ENCODE data around the gene MPV17L2. TPM values are rescaled to one million over a fixed set of nuclear protein-coding genes. Genes with fewer than 3 reads are reported as not detected.

Gene MPV17L2
- total RNA-seq, 1 donor from 2014 or later = 10.6 TPM

DNA sequence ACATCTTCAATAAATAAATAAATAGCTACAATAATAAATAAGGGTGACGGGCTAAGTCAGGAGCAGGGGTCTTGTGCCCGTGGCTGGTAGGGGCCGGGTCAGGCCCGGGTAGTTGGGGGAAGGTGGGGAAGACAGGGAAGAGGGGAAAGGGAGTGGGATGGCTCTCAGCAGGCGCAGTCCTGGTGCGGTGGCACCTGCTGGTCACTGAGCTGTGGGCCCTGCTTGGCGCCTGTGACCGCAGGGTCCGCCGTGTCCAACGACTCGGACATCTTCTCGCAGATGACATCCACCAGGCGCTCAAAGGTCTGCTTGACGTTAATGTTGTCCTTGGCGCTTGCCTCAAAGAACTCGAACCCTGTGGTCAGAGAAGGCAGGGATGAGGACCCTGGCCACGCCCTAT lies 4.3 kb downstream of the MPV17L2 start:
- Mint-ChIP-seq H3K9me3 (ENCODE audit: low read depth) (no peaks in the 10 kb centered on the region), H3K27me3 (no peaks in the 10 kb centered on the region), H3K27ac (no peak overlapping the region), H3K4me3 (ENCODE audit: low read depth) (no peak overlapping the region), H3K36me3 (ENCODE audit: insufficient read depth) (peaks cover 1% of the 10 kb centered on the region), H3K4me1 (ENCODE audit: low read depth) (peaks cover 6% of the 10 kb centered on the region)
- TF ChIP-seq, protein P1, sequence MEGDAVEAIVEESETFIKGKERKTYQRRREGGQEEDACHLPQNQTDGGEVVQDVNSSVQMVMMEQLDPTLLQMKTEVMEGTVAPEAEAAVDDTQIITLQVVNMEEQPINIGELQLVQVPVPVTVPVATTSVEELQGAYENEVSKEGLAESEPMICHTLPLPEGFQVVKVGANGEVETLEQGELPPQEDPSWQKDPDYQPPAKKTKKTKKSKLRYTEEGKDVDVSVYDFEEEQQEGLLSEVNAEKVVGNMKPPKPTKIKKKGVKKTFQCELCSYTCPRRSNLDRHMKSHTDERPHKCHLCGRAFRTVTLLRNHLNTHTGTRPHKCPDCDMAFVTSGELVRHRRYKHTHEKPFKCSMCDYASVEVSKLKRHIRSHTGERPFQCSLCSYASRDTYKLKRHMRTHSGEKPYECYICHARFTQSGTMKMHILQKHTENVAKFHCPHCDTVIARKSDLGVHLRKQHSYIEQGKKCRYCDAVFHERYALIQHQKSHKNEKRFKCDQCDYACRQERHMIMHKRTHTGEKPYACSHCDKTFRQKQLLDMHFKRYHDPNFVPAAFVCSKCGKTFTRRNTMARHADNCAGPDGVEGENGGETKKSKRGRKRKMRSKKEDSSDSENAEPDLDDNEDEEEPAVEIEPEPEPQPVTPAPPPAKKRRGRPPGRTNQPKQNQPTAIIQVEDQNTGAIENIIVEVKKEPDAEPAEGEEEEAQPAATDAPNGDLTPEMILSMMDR (IDR thresholded peaks at IDR 0.05; ENCODE audit: unreplicated experiment) = no peak
- no peak for DNase-seq (ENCODE audit: low spot score, unreplicated experiment)

DNA sequence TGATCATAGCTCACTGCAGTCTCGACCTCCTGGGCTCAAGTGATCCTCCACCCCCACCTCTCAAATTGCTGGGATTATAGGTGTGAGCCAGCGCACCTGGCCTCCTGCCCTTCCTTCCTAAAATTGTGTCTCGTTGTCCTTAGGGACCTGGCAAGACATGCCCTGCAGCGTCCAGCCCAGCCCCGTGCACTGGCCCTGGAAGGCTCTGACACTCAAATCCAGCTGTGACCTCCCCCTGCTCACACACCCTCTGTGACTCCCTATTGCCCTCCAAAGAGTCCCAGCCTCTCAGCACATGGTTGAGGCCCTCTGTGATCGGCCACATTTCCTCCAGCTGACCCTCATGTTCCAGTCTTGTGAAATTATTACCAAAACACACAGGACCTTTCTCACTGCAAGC lies 4.9 kb downstream of the MPV17L2 start:
- no peaks in the 10 kb centered on the region for H3K27me3 Mint-ChIP-seq
- H3K4me1 Mint-ChIP-seq (ENCODE audit: low read depth) = peaks cover 6% of the 10 kb centered on the region
- no peak for DNase-seq (ENCODE audit: low spot score, unreplicated experiment)
- TF ChIP-seq, protein P1 (IDR thresholded peaks at IDR 0.05; ENCODE audit: unreplicated experiment) = no peak
- H3K27ac Mint-ChIP-seq = no peak overlapping the region
- H3K9me3 Mint-ChIP-seq (ENCODE audit: low read depth) = no peaks in the 10 kb centered on the region
- peaks cover 1% of the 10 kb centered on the region for H3K36me3 Mint-ChIP-seq (ENCODE audit: insufficient read depth)
- no peak overlapping the region for H3K4me3 Mint-ChIP-seq (ENCODE audit: low read depth)

GRCh38 chr19:18198374-18198773 lies 5.4 kb downstream of the MPV17L2 start:
- peaks cover 1% of the 10 kb centered on the region for H3K36me3 Mint-ChIP-seq (ENCODE audit: insufficient read depth)
- DNase-seq (ENCODE audit: low spot score, unreplicated experiment) = no peak
- H3K4me1 Mint-ChIP-seq (ENCODE audit: low read depth) = peaks cover 9% of the 10 kb centered on the region
- no peaks in the 10 kb centered on the region for H3K9me3 Mint-ChIP-seq (ENCODE audit: low read depth)
- H3K27me3 Mint-ChIP-seq = no peaks in the 10 kb centered on the region
- no peak overlapping the region for H3K27ac Mint-ChIP-seq
- TF ChIP-seq, protein P1 (IDR thresholded peaks at IDR 0.05; ENCODE audit: unreplicated experiment) = no peak
- no peak overlapping the region for H3K4me3 Mint-ChIP-seq (ENCODE audit: low read depth)

DNA sequence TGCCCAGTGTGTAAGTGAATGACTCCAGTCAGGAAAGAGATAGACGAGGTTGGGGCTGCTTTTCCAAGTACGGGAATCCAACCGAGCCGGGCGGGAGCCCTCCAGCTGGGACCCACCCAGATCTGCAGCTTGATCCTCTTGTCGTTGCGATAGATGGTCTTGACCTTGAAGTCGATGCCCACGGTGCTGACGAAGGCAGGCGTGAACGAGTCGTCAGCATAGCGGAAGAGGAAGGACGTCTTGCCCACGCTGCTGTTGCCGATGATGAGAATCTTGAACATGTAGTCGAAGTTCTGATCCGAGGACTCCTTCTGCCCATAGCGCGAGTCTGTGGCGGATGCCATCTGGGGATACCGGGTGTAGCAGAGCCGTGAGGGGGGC lies 9.4 kb downstream of the MPV17L2 start:
- TF ChIP-seq, protein P1 (IDR thresholded peaks at IDR 0.05; ENCODE audit: unreplicated experiment) = no peak
- Mint-ChIP-seq H3K9me3 (ENCODE audit: low read depth) (no peaks in the 10 kb centered on the region), H3K4me1 (ENCODE audit: low read depth) (peaks cover 3% of the 10 kb centered on the region), H3K27me3 (no peaks in the 10 kb centered on the region), H3K4me3 (ENCODE audit: low read depth) (peak overlapping the region; percentile 61), H3K27ac (no peak overlapping the region), H3K36me3 (ENCODE audit: insufficient read depth) (peaks cover 1% of the 10 kb centered on the region)
- DNase-seq (ENCODE audit: low spot score, unreplicated experiment) = no peak

DNA sequence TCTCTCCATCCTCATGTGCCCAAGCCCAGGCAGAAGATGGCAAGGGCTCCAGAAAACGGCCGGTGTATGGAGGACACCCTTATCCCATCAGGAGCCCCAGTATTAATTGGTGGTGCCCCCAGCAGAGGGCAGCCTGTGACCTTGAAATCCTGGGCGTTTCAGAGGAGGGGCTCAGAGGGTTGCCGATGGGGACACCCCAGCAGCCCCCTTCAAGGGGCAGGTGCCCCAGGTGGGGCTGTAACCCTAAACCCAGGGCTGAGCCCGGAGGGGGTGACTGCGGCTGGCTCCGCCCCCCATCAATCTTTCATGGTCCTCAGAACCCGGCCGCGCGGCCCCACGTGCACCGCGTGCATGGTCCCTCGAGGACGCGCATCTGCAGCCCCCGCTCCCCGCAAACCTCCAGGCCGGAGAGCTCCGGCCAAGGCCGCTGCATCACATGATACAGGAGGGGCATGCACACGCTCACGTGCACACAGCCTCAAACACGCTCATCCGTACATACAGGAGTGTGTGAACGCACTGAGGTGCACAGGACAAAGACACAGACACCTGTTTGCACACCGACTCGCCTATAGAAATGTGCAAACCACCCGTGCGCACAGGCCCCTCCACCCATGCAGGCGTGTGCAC lies 9.9 kb downstream of the MPV17L2 start:
- Mint-ChIP-seq H3K4me1 (ENCODE audit: low read depth) (peaks cover 3% of the 10 kb centered on the region), H3K9me3 (ENCODE audit: low read depth) (no peaks in the 10 kb centered on the region), H3K36me3 (ENCODE audit: insufficient read depth) (peaks cover 1% of the 10 kb centered on the region), H3K27ac (peak overlapping the region; percentile 47), H3K4me3 (ENCODE audit: low read depth) (peak overlapping the region; percentile 87), H3K27me3 (no peaks in the 10 kb centered on the region)
- TF ChIP-seq, protein P1 (IDR thresholded peaks at IDR 0.05; ENCODE audit: unreplicated experiment) = peak; percentile 27
- DNase-seq (ENCODE audit: low spot score, unreplicated experiment) = no peak

Measured in progenitor cell of endocrine pancreas (in vitro differentiated cells).